SK-N-MC (cell line): ENCODE data around the gene KCNK1.

Experiments
- EZH2 ChIP-seq: fragments of 200-600 bp; sonication (generic); IDR thresholded peaks from one replicate; pipeline ENCODE4 v1.6.1; 2017; ENCODE audit warnings: antibody characterized with exemption
- POLR2AphosphoS5 ChIP-seq: IDR thresholded peaks from 2 replicates; pipeline ENCODE4 v1.6.1; 2012; ENCODE audit warnings: mild to moderate bottlenecking, low read depth, low read length, borderline replicate concordance

GRCh38 chr1:233657466-233657865 lies 43.6 kb downstream of the KCNK1 start:
- TF ChIP-seq EZH2 (no peak), POLR2AphosphoS5 (no peak)
